Measurements from ENCODE around the gene SAMSN1. TPM values are rescaled to one million over a fixed set of nuclear protein-coding genes. Genes with fewer than 3 reads are reported as not detected.

Gene SAMSN1
- total RNA-seq, 3 donors from 2014 or later (not counting 1 experiment from before 2014, with no cell fraction given), result 17.7 to 101 (median 18.2) TPM

DNA sequence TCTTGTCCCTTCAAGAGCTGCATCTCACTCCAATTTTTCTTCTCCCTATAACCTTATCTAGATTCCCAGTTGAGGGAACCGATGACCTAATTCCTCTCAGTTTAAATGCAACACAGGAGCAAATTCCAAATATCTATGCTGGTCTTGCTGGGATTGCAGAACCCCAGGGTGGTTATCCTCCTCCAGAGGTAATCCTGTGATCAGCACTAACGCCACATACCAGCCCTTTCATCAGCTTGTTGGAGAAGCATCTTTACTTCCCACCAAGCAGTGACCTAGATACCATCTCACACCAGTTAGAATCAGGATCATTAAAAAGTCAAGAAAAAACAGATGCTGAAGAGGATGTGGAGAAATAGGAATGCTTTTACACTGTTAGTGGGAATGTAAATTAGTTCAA is 52.4 kb downstream of the SAMSN1 start:
- Histone ChIP-seq H3K9me3 (ENCODE audit: control insufficient read depth, insufficient read depth, low read length) (no peaks in the 10 kb centered on the region), H3K4me1 (ENCODE audit: control insufficient read depth, insufficient read depth, low read length) (no peaks in the 10 kb centered on the region), H3K27ac (ENCODE audit: low read length) (no peak overlapping the region), H3K27me3 (ENCODE audit: control insufficient read depth, insufficient read depth, low read length) (no peaks in the 10 kb centered on the region), H3K4me3 (ENCODE audit: low read length) (no peak overlapping the region), H3K36me3 (ENCODE audit: control insufficient read depth, insufficient read depth, low read length) (peaks cover 29% of the 10 kb centered on the region)
- Mint-ChIP-seq H3K27ac (no peak overlapping the region), H3K27me3 (ENCODE audit: low read depth in 2 of 2) (no peaks in the 10 kb centered on the region), H3K4me1 (no peaks in the 10 kb centered on the region), H3K9me3 (peaks cover 0 to 3% of the 10 kb centered on the region in 2 donors), H3K4me3 (no peak overlapping the region), H3K36me3 (peaks cover 21% of the 10 kb centered on the region)
- ATAC-seq (no peak), DNase-seq (no peak)
- TF ChIP-seq, protein P1, sequence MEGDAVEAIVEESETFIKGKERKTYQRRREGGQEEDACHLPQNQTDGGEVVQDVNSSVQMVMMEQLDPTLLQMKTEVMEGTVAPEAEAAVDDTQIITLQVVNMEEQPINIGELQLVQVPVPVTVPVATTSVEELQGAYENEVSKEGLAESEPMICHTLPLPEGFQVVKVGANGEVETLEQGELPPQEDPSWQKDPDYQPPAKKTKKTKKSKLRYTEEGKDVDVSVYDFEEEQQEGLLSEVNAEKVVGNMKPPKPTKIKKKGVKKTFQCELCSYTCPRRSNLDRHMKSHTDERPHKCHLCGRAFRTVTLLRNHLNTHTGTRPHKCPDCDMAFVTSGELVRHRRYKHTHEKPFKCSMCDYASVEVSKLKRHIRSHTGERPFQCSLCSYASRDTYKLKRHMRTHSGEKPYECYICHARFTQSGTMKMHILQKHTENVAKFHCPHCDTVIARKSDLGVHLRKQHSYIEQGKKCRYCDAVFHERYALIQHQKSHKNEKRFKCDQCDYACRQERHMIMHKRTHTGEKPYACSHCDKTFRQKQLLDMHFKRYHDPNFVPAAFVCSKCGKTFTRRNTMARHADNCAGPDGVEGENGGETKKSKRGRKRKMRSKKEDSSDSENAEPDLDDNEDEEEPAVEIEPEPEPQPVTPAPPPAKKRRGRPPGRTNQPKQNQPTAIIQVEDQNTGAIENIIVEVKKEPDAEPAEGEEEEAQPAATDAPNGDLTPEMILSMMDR (IDR thresholded peaks at IDR 0.05), result no peak
- intact Hi-C loops (cut with micrococcal nuclease), result no loop called here
- WGBS (ENCODE audit: insufficient coverage), result 62% methylated on average over 2 of the region's 2 CpGs

DNA sequence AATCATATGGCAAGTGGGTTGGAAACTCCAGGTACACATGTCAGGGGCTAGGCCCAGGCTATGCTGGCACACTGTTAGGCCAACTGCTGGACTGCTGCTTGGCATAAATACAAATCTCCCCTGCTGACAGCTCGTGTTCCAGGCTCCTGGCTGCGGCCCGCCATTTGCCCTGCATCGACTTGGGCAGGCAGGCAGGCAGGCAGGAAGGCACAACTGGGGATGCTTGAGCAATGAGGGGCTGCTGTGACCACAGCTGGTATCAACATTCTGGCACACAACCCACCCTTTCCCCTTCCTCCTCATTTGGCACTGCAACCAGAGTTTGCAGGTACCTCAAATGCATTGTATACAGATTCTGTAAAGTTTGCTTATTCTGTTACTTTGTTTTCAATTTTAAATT is 53.2 kb downstream of the SAMSN1 start:
- Histone ChIP-seq H3K27ac (ENCODE audit: low read length) (no peak overlapping the region), H3K36me3 (ENCODE audit: control insufficient read depth, insufficient read depth, low read length) (peaks cover 21% of the 10 kb centered on the region), H3K4me3 (ENCODE audit: low read length) (no peak overlapping the region), H3K9me3 (ENCODE audit: control insufficient read depth, insufficient read depth, low read length) (no peaks in the 10 kb centered on the region), H3K4me1 (ENCODE audit: control insufficient read depth, insufficient read depth, low read length) (no peaks in the 10 kb centered on the region), H3K27me3 (ENCODE audit: control insufficient read depth, insufficient read depth, low read length) (no peaks in the 10 kb centered on the region)
- WGBS (ENCODE audit: insufficient coverage), result 93% methylated on average over 4 of the region's 4 CpGs
- DNase-seq (no peak), ATAC-seq (no peak)
- H3K27me3 Mint-ChIP-seq (ENCODE audit: low read depth in 2 of 2), result no peaks in the 10 kb centered on the region
- peaks cover 0 to 3% of the 10 kb centered on the region in 2 donors for H3K9me3 Mint-ChIP-seq
- intact Hi-C loops (cut with micrococcal nuclease), result no loop called here
- H3K4me1 Mint-ChIP-seq, result no peaks in the 10 kb centered on the region
- H3K36me3 Mint-ChIP-seq, result peaks cover 21% of the 10 kb centered on the region
- TF ChIP-seq, protein P1 (IDR thresholded peaks at IDR 0.05), result no peak
- H3K27ac Mint-ChIP-seq, result no peak overlapping the region
- H3K4me3 Mint-ChIP-seq, result no peak overlapping the region

DNA sequence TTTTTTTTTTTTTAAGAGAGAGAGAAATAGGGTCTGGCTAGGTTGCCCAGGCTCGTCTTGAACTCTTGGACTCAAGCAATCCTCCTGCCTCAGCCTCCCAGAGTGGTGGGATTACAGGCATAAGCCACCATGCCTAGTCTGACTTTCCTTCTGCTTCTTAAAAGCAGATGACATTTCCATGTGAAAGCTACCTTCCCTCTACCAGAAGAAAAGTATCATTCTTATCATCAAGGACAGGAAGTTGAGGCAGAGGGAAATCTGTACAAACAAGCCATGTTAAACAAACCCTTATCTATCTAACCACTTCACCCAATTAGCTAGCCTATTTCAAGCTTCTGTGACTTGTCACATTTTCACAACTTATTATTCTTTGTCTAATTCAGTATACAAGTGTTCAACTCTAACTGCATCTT is 54.8 kb downstream of the SAMSN1 start:
- no peak for DNase-seq
- 91% methylated on average over 1 of the region's 1 CpG for WGBS (ENCODE audit: insufficient coverage)
- no peaks in the 10 kb centered on the region for H3K27me3 ChIP-seq (ENCODE audit: control insufficient read depth, insufficient read depth, low read length)
- no peak overlapping the region for H3K4me3 Mint-ChIP-seq
- H3K27ac Mint-ChIP-seq, result no peak overlapping the region
- peaks cover 8% of the 10 kb centered on the region for H3K36me3 ChIP-seq (ENCODE audit: control insufficient read depth, insufficient read depth, low read length)
- H3K36me3 Mint-ChIP-seq, result peaks cover 17% of the 10 kb centered on the region
- no peaks in the 10 kb centered on the region for H3K4me1 Mint-ChIP-seq
- H3K27ac ChIP-seq (ENCODE audit: low read length), result no peak overlapping the region
- intact Hi-C loops (cut with micrococcal nuclease), result no loop called here
- H3K9me3 ChIP-seq (ENCODE audit: control insufficient read depth, insufficient read depth, low read length), result no peaks in the 10 kb centered on the region
- TF ChIP-seq, protein P1 (IDR thresholded peaks at IDR 0.05), result no peak
- no peak for ATAC-seq
- no peak overlapping the region for H3K4me3 ChIP-seq (ENCODE audit: low read length)
- no peaks in the 10 kb centered on the region for H3K27me3 Mint-ChIP-seq (ENCODE audit: low read depth in 2 of 2)
- H3K4me1 ChIP-seq (ENCODE audit: control insufficient read depth, insufficient read depth, low read length), result no peaks in the 10 kb centered on the region
- H3K9me3 Mint-ChIP-seq, result peaks cover 0 to 3% of the 10 kb centered on the region in 2 donors

DNA sequence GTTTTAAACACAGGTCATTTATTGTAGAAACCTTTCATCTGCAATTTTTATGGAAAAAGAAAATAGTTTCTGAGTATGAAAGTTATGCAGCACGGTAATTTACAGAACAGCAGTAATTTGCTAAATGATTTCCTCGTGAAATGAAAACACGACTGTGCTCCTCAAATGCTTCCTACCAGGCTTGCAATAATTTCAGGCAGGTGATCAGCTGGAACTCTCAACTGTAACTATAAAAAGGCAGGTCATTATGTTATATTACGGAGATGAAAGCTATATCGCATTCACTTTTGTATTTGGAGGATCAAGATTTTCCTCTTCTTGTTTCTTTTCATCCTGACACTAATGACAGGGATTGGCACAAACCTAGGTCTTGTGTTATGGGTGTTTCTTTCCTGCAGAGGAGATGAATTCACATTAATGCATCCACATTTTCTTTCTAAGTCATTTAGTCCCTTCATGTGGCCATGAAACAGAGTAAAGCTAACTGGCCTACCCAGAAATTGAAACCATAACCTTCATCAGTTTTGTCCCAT is 57.4 kb downstream of the SAMSN1 start:
- Mint-ChIP-seq H3K4me3 (no peak overlapping the region), H3K9me3 (no peaks in the 10 kb centered on the region), H3K4me1 (no peaks in the 10 kb centered on the region), H3K36me3 (no peaks in the 10 kb centered on the region), H3K27ac (no peak overlapping the region), H3K27me3 (ENCODE audit: low read depth in 2 of 2) (no peaks in the 10 kb centered on the region)
- ATAC-seq (no peak), DNase-seq (no peak)
- TF ChIP-seq, protein P1 (IDR thresholded peaks at IDR 0.05), result no peak
- H3K36me3 ChIP-seq (ENCODE audit: control insufficient read depth, insufficient read depth, low read length), result no peaks in the 10 kb centered on the region
- no peaks in the 10 kb centered on the region for H3K27me3 ChIP-seq (ENCODE audit: control insufficient read depth, insufficient read depth, low read length)
- H3K4me1 ChIP-seq (ENCODE audit: control insufficient read depth, insufficient read depth, low read length), result no peaks in the 10 kb centered on the region
- no peak overlapping the region for H3K27ac ChIP-seq (ENCODE audit: low read length)
- intact Hi-C loops (cut with micrococcal nuclease), result no loop called here
- no peak overlapping the region for H3K4me3 ChIP-seq (ENCODE audit: low read length)
- H3K9me3 ChIP-seq (ENCODE audit: control insufficient read depth, insufficient read depth, low read length), result no peaks in the 10 kb centered on the region
- 87% methylated on average over 5 of the region's 5 CpGs for WGBS (ENCODE audit: insufficient coverage)
